Stomach smooth muscle (tissue), 2 donors: Measurements from ENCODE around the gene ADIRF.
"Not testable (repeated sequence)": the region's sequence is repeated elsewhere in the genome, so short reads cannot be mapped to it uniquely, and the experiment has no call there.

Experiments used
- H3K27ac ChIP-seq: one replicate; pipeline ENCODE4 v1.7.0; 2013; ENCODE audit warnings: mild to moderate bottlenecking, low read length, inconsistent platforms
- H3K27me3 ChIP-seq, 2 donors: one replicate each; pipeline ENCODE4 v1.7.0; 2013; ENCODE audit warnings: low read length in 2 of 2; ENCODE audit not compliant: insufficient read depth in 2 of 2, control insufficient read depth in 1 of 2
- H3K36me3 ChIP-seq, 2 donors: one replicate each; pipeline ENCODE4 v1.7.0; 2013; ENCODE audit warnings: low read length in 2 of 2; ENCODE audit not compliant: control insufficient read depth in 2 of 2, insufficient read depth in 2 of 2
- H3K4me1 ChIP-seq: one replicate; pipeline ENCODE4 v1.7.0; 2013; ENCODE audit warnings: low read length; ENCODE audit not compliant: control insufficient read depth, insufficient read depth
- H3K4me3 ChIP-seq, 2 donors: one replicate each; pipeline ENCODE4 v1.7.0; 2013; ENCODE audit warnings: low read length in 2 of 2
- H3K9ac ChIP-seq, 2 donors: one replicate each; pipeline ENCODE4 v1.7.0; 2013; ENCODE audit warnings: low read length in 2 of 2, mild to moderate bottlenecking in 1 of 2
- H3K9me3 ChIP-seq, 2 donors: one replicate each; pipeline ENCODE4 v1.7.0; 2013; ENCODE audit warnings: low read length in 2 of 2; ENCODE audit not compliant: control insufficient read depth in 2 of 2
- donor health status: healthy.
- donor health status: Pancreatic carcinoma.

ADIRF gene

GRCh38 chr10:86981716-86982115, 13.4 kb downstream of the ADIRF start:
- no peak overlapping the region for H3K9ac ChIP-seq
- no peaks in the 10 kb centered on the region for H3K36me3 ChIP-seq
- H3K27me3 ChIP-seq = no peaks in the 10 kb centered on the region
- no peak overlapping the region for H3K27ac ChIP-seq
- H3K9me3 ChIP-seq = no peaks in the 10 kb centered on the region
- peaks cover 19% of the 10 kb centered on the region for H3K4me1 ChIP-seq
- no peak overlapping the region for H3K4me3 ChIP-seq

GRCh38 chr10:86984498-86984897, 16.2 kb downstream of the ADIRF start:
- not testable (repeated sequence) for H3K9me3 ChIP-seq, H3K4me3 ChIP-seq, H3K27ac ChIP-seq, H3K36me3 ChIP-seq, H3K27me3 ChIP-seq, H3K9ac ChIP-seq
- peaks cover 14% of the 10 kb centered on the region for H3K4me1 ChIP-seq

GRCh38 chr10:86988520-86988919, 20.2 kb downstream of the ADIRF start:
- no peak overlapping the region for H3K27ac ChIP-seq
- no peak overlapping the region for H3K4me3 ChIP-seq
- H3K9me3 ChIP-seq = no peaks in the 10 kb centered on the region
- no peaks in the 10 kb centered on the region for H3K27me3 ChIP-seq
- H3K4me1 ChIP-seq = no peaks in the 10 kb centered on the region
- no peak overlapping the region for H3K9ac ChIP-seq
- peaks cover 0 to under 1% of the 10 kb centered on the region in 2 donors for H3K36me3 ChIP-seq

GRCh38 chr10:86991362-86991761, 23.1 kb downstream of the ADIRF start:
- not testable (repeated sequence) for H3K9me3 ChIP-seq, H3K27me3 ChIP-seq, H3K4me3 ChIP-seq, H3K4me1 ChIP-seq, H3K27ac ChIP-seq, H3K36me3 ChIP-seq, H3K9ac ChIP-seq

- Histone ChIP-seq H3K27me3 (no peaks in the 10 kb centered on the region), H3K4me3 (no peak overlapping the region), H3K27ac (no peak overlapping the region), H3K36me3 (peaks cover 0 to 5% of the 10 kb centered on the region in 2 donors), H3K9ac (no peak overlapping the region), H3K9me3 (no peaks in the 10 kb centered on the region), H3K4me1 (no peaks in the 10 kb centered on the region)
These were observed 24.2 kb downstream of the ADIRF start for GRCh38 chr10:86992456-86992855.

- H3K4me1 ChIP-seq = no peaks in the 10 kb centered on the region
- no peak overlapping the region for H3K27ac ChIP-seq
- no peak overlapping the region for H3K9ac ChIP-seq
- no peak overlapping the region for H3K4me3 ChIP-seq
- H3K36me3 ChIP-seq = peaks cover 0 to 5% of the 10 kb centered on the region in 2 donors
- H3K27me3 ChIP-seq = no peaks in the 10 kb centered on the region
- no peaks in the 10 kb centered on the region for H3K9me3 ChIP-seq
These were observed 24.6 kb downstream of the ADIRF start for GRCh38 chr10:86992929-86993328.

GRCh38 chr10:86999802-87000403, 31.6 kb downstream of the ADIRF start:
- H3K9me3 ChIP-seq, H3K27me3 ChIP-seq, H3K9ac ChIP-seq, H3K36me3 ChIP-seq, H3K4me3 ChIP-seq, H3K4me1 ChIP-seq, H3K27ac ChIP-seq: not testable (repeated sequence)

GRCh38 chr10:87000491-87000890, 32.2 kb downstream of the ADIRF start:
- no peaks in the 10 kb centered on the region for H3K9me3 ChIP-seq
- H3K4me3 ChIP-seq = no peak overlapping the region
- H3K4me1 ChIP-seq = no peaks in the 10 kb centered on the region
- H3K36me3 ChIP-seq = peaks cover 0 to 2% of the 10 kb centered on the region in 2 donors
- no peak overlapping the region for H3K27ac ChIP-seq
- H3K27me3 ChIP-seq = no peaks in the 10 kb centered on the region
- H3K9ac ChIP-seq = no peak overlapping the region

- H3K4me1 ChIP-seq, H3K27me3 ChIP-seq, H3K36me3 ChIP-seq, H3K9me3 ChIP-seq, H3K4me3 ChIP-seq, H3K27ac ChIP-seq, H3K9ac ChIP-seq: not testable (repeated sequence)
These were observed 38.8 kb downstream of the ADIRF start for GRCh38 chr10:87007124-87007523.

GRCh38 chr10:87007674-87008073, 39.4 kb downstream of the ADIRF start:
- not testable (repeated sequence) for H3K27ac ChIP-seq, H3K4me3 ChIP-seq, H3K27me3 ChIP-seq, H3K9me3 ChIP-seq, H3K9ac ChIP-seq, H3K4me1 ChIP-seq, H3K36me3 ChIP-seq

GRCh38 chr10:87008303-87008702, 40.0 kb downstream of the ADIRF start:
- not testable (repeated sequence) for H3K4me1 ChIP-seq, H3K9ac ChIP-seq, H3K9me3 ChIP-seq, H3K27ac ChIP-seq, H3K36me3 ChIP-seq, H3K4me3 ChIP-seq, H3K27me3 ChIP-seq
